Smooth muscle cell (in vitro differentiated cells): ENCODE results near the gene CCL17. TPM values are rescaled to one million over a fixed set of nuclear protein-coding genes. Genes with fewer than 3 reads are reported as not detected.
A peak's percentile ranks its signal among the peaks of the same experiment; 100 is the strongest.
"Not testable (repeated sequence)": the region's sequence is repeated elsewhere in the genome, so short reads cannot be mapped to it uniquely, and the experiment has no call there.

Source experiments
- DNase-seq: peaks from one replicate; lab custom pipeline; 2025; ENCODE audit not compliant: unreplicated experiment; lab: John Stamatoyannopoulos, UW
- H2AFZ ChIP-seq: fragments of 200-600 bp; sonication (generic); 2 replicates; pipeline ENCODE4 v1.6.0; 2016; ENCODE audit warnings: antibody characterized with exemption, low read depth, mild to moderate bottlenecking
- H3F3A ChIP-seq: fragments of 200-600 bp; sonication (generic); 2 replicates; pipeline ENCODE4 v1.6.0; 2017; ENCODE audit warnings: antibody characterized with exemption, low read depth
- H3K27ac ChIP-seq: fragments of 200-600 bp; sonication (generic); 2 replicates; pipeline ENCODE4 v1.5.1; 2016; ENCODE audit warnings: low read depth, mild to moderate bottlenecking
- H3K27me3 ChIP-seq: fragments of 200-600 bp; sonication (generic); 2 replicates; pipeline ENCODE4 v1.6.1; 2016; ENCODE audit warnings: low read depth, mild to moderate bottlenecking
- H3K36me3 ChIP-seq: fragments of 200-600 bp; sonication (generic); 2 replicates; pipeline ENCODE4 v1.5.1; 2016; ENCODE audit warnings: low read depth
- H3K4me1 ChIP-seq: fragments of 200-600 bp; sonication (generic); 2 replicates; pipeline ENCODE4 v1.5.1; 2016; ENCODE audit warnings: low read depth
- H3K4me2 ChIP-seq: fragments of 200-600 bp; sonication (generic); 2 replicates; pipeline ENCODE4 v1.6.0; 2016; ENCODE audit warnings: mild to moderate bottlenecking
- H3K4me3 ChIP-seq: fragments of 200-600 bp; sonication (generic); 2 replicates; pipeline ENCODE4 v1.5.1; 2016; ENCODE audit warnings: mild to moderate bottlenecking
- H3K79me2 ChIP-seq: fragments of 200-600 bp; sonication (generic); 2 replicates; pipeline ENCODE4 v1.6.0; 2016; ENCODE audit warnings: low read depth, mild to moderate bottlenecking
- H3K9ac ChIP-seq: fragments of 200-600 bp; sonication (generic); 2 replicates; pipeline ENCODE4 v1.6.0; 2016; ENCODE audit warnings: low read depth
- H3K9me3 ChIP-seq: fragments of 200-600 bp; sonication (generic); replicated peaks from 2 replicates; pipeline ENCODE4 v1.5.1; 2016; ENCODE audit warnings: low read depth
- H4K20me1 ChIP-seq: fragments of 200-600 bp; sonication (generic); 2 replicates; pipeline ENCODE4 v1.6.0; 2016; ENCODE audit warnings: low read depth
- CTCF ChIP-seq: fragments of 200-600 bp; sonication (generic); IDR thresholded peaks from 2 replicates; pipeline ENCODE4 v1.5.1; 2017; ENCODE audit warnings: borderline replicate concordance, mild to moderate bottlenecking, antibody characterized with exemption; ENCODE audit not compliant: insufficient read depth, poor library complexity, severe bottlenecking
- WGBS: methylation state at CpG from one replicate; pipeline ENCODE4 v1.1.7; 2016; ENCODE audit warnings: low lambda C conversion rate; 5-methylcytosine and 5-hydroxymethylcytosine counted together
- polyA plus RNA-seq: library from polyadenylated mRNA; unstranded; fragments of >200 nt; fragmentation: Nextera tagmentation; extraction: Ambion mirVana; gene quantifications from 2 replicates; pipeline ENCODE4 v1.2.1, GENCODE V29; 2016
- total RNA-seq: library from RNA; depleted of rRNA; stranded (reverse); fragments of >200 nt; gene quantifications from 2 replicates; pipeline ENCODE4 v1.2.3, GENCODE V29; 2014

The CCL17 gene
- total and polyA plus RNA-seq, 2 experiments from 2014 or later, result not detected

GRCh38 chr16:57373117-57373947 lies 31.2 kb upstream of the CCL17 start:
- Histone ChIP-seq H2AFZ (no peak overlapping the region), H3K27me3 (no peaks in the 10 kb centered on the region), H4K20me1 (no peaks in the 10 kb centered on the region), H3K36me3 (no peaks in the 10 kb centered on the region), H3K9me3 (no peaks in the 10 kb centered on the region), H3K4me3 (peak overlapping the region; percentile 40), H3K79me2 (no peaks in the 10 kb centered on the region), H3K4me1 (peaks cover 35% of the 10 kb centered on the region), H3F3A (peaks cover 7% of the 10 kb centered on the region), H3K9ac (peak overlapping the region; percentile 18), H3K27ac (peak overlapping the region; percentile 59), H3K4me2 (peak overlapping the region; percentile 70)
- 49% methylated on average over 9 of the region's 9 CpGs for WGBS
- no peak for TF ChIP-seq CTCF
- DNase-seq, result no peak

- Histone ChIP-seq H3K4me3 (no peak overlapping the region), H3K36me3 (no peaks in the 10 kb centered on the region), H3K4me2 (peak overlapping the region; percentile 70), H2AFZ (no peak overlapping the region), H3K79me2 (no peaks in the 10 kb centered on the region), H3K27me3 (no peaks in the 10 kb centered on the region), H3K27ac (peak overlapping the region; percentile 59), H3K4me1 (peaks cover 35% of the 10 kb centered on the region), H3K9ac (no peak overlapping the region), H3K9me3 (no peaks in the 10 kb centered on the region), H4K20me1 (no peaks in the 10 kb centered on the region), H3F3A (peaks cover 12% of the 10 kb centered on the region)
- TF ChIP-seq CTCF, result no peak
- DNase-seq, result no peak
- 42% methylated on average over 9 of the region's 9 CpGs for WGBS
These were observed 30.5 kb upstream of the CCL17 start for GRCh38 chr16:57374067-57374534.

GRCh38 chr16:57374925-57375465 lies 29.6 kb upstream of the CCL17 start:
- peaks cover 35% of the 10 kb centered on the region for H3K4me1 ChIP-seq
- 93% methylated on average over 8 of the region's 8 CpGs for WGBS

GRCh38 chr16:57376313-57376818 lies 28.2 kb upstream of the CCL17 start:
- Histone ChIP-seq H3K27me3 (no peaks in the 10 kb centered on the region), H3K9ac (no peak overlapping the region), H3K36me3 (no peaks in the 10 kb centered on the region), H3K79me2 (no peaks in the 10 kb centered on the region), H3K27ac (no peak overlapping the region), H4K20me1 (no peaks in the 10 kb centered on the region), H3K4me3 (no peak overlapping the region), H2AFZ (no peak overlapping the region), H3F3A (peaks cover 12% of the 10 kb centered on the region), H3K4me1 (peaks cover 35% of the 10 kb centered on the region), H3K4me2 (no peak overlapping the region), H3K9me3 (no peaks in the 10 kb centered on the region)
- 96% methylated on average over 3 of the region's 3 CpGs for WGBS
- DNase-seq, result no peak
- no peak for TF ChIP-seq CTCF

More at GRCh38 chr16:57374925-57375465, 29.6 kb upstream of the CCL17 start:
- DNase-seq, H3K36me3 ChIP-seq, H3K27me3 ChIP-seq, H3K79me2 ChIP-seq, H3K9ac ChIP-seq, H3K4me3 ChIP-seq, H3K27ac ChIP-seq, H4K20me1 ChIP-seq, H3K4me2 ChIP-seq, H3K9me3 ChIP-seq, H2AFZ ChIP-seq: not testable (repeated sequence)
- H3F3A ChIP-seq, result peaks cover 12% of the 10 kb centered on the region
